ENCODE data around the gene CLEC11A. TPM values are rescaled to one million over a fixed set of nuclear protein-coding genes. Genes with fewer than 3 reads are reported as not detected.

CLEC11A gene
- total RNA-seq, result 40.8 and 87.7 TPM in 2 replicates

GRCh38 chr19:50723069-50723468, at the start of gene CLEC11A:
Gene CLEC11A (plus strand): TSS chr19:50723364. CDS start chr19:50723526, 162 bp downstream.

GRCh38 chr19:50719566-50719965, 3.6 kb upstream of the CLEC11A start, which contains the start of gene SHANK1:
Gene SHANK1 (minus strand): TSS chr19:50719802. CDS start chr19:50716919, 2,883 bp downstream.

GRCh38 chr19:50770164-50770563, 47.0 kb downstream of the CLEC11A start, which contains the start of gene GPR32:
Gene GPR32 (plus strand): TSS chr19:50770464. CDS start chr19:50770601, 137 bp downstream.

Other genes with a start within 250 kb of the CLEC11A start
- gene EMC10, start 246.9 kb upstream of the CLEC11A start, total RNA-seq, result 33.9 and 38.9 TPM in 2 replicates
- gene GARIN5A, start 246.5 kb upstream of the CLEC11A start, total RNA-seq, result 0.28 TPM in 1 of 2 replicates, not detected in the other
- gene JOSD2, start 212.2 kb upstream of the CLEC11A start, total RNA-seq, result 16.6 and 37.2 TPM in 2 replicates
- not detected in 2 replicates for gene ASPDH, start 209.5 kb upstream of the CLEC11A start, total RNA-seq
- gene LRRC4B, start 154.9 kb upstream of the CLEC11A start, total RNA-seq, result 0.38 and 0.85 TPM in 2 replicates
- gene SYT3, start 83.5 kb upstream of the CLEC11A start, total RNA-seq, result under 0.01 and 0.85 TPM in 2 replicates
- gene C19orf81, start 73.9 kb upstream of the CLEC11A start, total RNA-seq, result not detected in 2 replicates
- 2.9 and 7.6 TPM in 2 replicates for gene SHANK1, start 3.6 kb upstream of the CLEC11A start, total RNA-seq
- not detected in 2 replicates for gene GPR32, start 47.1 kb downstream of the CLEC11A start, total RNA-seq
- gene ACP4, start 67.1 kb downstream of the CLEC11A start, total RNA-seq, result not detected in 2 replicates
- gene KLK1, start 100.4 kb downstream of the CLEC11A start, total RNA-seq, result not detected in 2 replicates
- gene KLK15, start 110.2 kb downstream of the CLEC11A start, total RNA-seq, result not detected in 2 replicates
- gene KLK3, start 131.6 kb downstream of the CLEC11A start, total RNA-seq, result not detected in 2 replicates
- not detected in 2 replicates for gene KLK2, start 150.1 kb downstream of the CLEC11A start, total RNA-seq
- gene KLK4, start 188.0 kb downstream of the CLEC11A start, total RNA-seq, result not detected in 2 replicates
- under 0.01 TPM in 1 of 2 replicates, not detected in the other for gene KLK5, start 229.7 kb downstream of the CLEC11A start, total RNA-seq
- not detected in 2 replicates for gene KLK6, start 246.2 kb downstream of the CLEC11A start, total RNA-seq